Endothelial cell of umbilical vein (primary cell): ENCODE data around the gene SDHB. TPM values are rescaled to one million over a fixed set of nuclear protein-coding genes. Genes with fewer than 3 reads are reported as not detected.

Source experiments
- BruUV-seq: library from RNA; stranded (reverse); fragments of 400-500 nt; replicated peaks from 2 replicates; lab custom pipeline; 2021; lab: Mats Ljungman, UMichigan
- CTCF ChIA-PET: fragments of 300-600, 350-600 bp; sonication (Branson Sonifier 250); formaldehyde crosslinking; loops from one replicate; lab custom pipeline; 2021; ENCODE audit warnings: antibody characterized with exemption, inconsistent platforms; lab: Charles Lee
- POLR2A ChIA-PET: fragments of 300-600, 350-600 bp; sonication (Branson Sonifier 250); formaldehyde crosslinking; loops from one replicate; lab custom pipeline; 2021; ENCODE audit warnings: antibody characterized with exemption, inconsistent platforms; lab: Charles Lee
- DNase-seq: peaks from one replicate; pipeline ENCODE4 v3.0.0-alpha.2; 2011; ENCODE audit warnings: low read depth, low spot score
- FAIRE-seq: peaks from 2 replicates; lab custom pipeline; 2011; peaks lifted over from hg19 to GRCh38; lab: Jason Lieb, UNC
- H2AFZ ChIP-seq: 2 replicates; pipeline ENCODE4 v1.6.0; 2012; ENCODE audit warnings: low read depth, low read length, control low read depth, inconsistent platforms
- H3K27ac ChIP-seq: 2 replicates; pipeline ENCODE4 v1.5.1; 2011; ENCODE audit warnings: low read depth, mild to moderate bottlenecking, control low read depth, low read length, moderate library complexity; ENCODE audit not compliant: insufficient read depth
- H3K27me3 ChIP-seq, 2 experiments: 2 replicates each; pipeline versions ENCODE4 v1.6.0 to v1.6.1; 2011; ENCODE audit warnings: low read length in 2 of 2, mixed read lengths in 1 of 2; ENCODE audit not compliant: control insufficient read depth in 2 of 2, insufficient read depth in 2 of 2
- H3K36me3 ChIP-seq, 2 experiments: 2 replicates in 1 of 2; 3 replicates in 1 of 2; pipeline ENCODE4 v1.5.1; 2011; ENCODE audit warnings: low read length in 2 of 2, mild to moderate bottlenecking in 1 of 2, moderate library complexity in 1 of 2; ENCODE audit not compliant: control insufficient read depth in 2 of 2, insufficient read depth in 2 of 2; ENCODE audit errors: extremely low read depth in 1 of 2
- H3K4me1 ChIP-seq: 3 replicates; pipeline ENCODE4 v1.5.1; 2011; ENCODE audit warnings: mild to moderate bottlenecking, low read length; ENCODE audit not compliant: control insufficient read depth, insufficient read depth; ENCODE audit errors: extremely low read depth
- H3K4me2 ChIP-seq: 2 replicates; pipeline ENCODE4 v1.6.1; 2011; ENCODE audit warnings: low read length, control low read depth, mixed read lengths; ENCODE audit not compliant: insufficient read depth
- H3K4me3 ChIP-seq, 3 experiments: fragments of 200-600 bp in 1 of 3; sonication (generic), shearing (Covaris generic) in 1 of 3; replicated peaks in 1 of 3; 2 replicates each; pipeline ENCODE4 v1.5.1; 2011 to 2016; ENCODE audit warnings: control low read depth in 3 of 3, low read length in 3 of 3, mild to moderate bottlenecking in 2 of 3, inconsistent platforms in 1 of 3, low read depth in 1 of 3, moderate library complexity in 1 of 3; ENCODE audit not compliant: insufficient read depth in 1 of 3
- H3K79me2 ChIP-seq: 2 replicates; pipeline ENCODE4 v1.6.0; 2012; ENCODE audit warnings: low read length, inconsistent platforms; ENCODE audit not compliant: control insufficient read depth, insufficient read depth
- H3K9ac ChIP-seq: replicated peaks from 2 replicates; pipeline ENCODE3; 2011; ENCODE audit warnings: low read length, control low read depth; ENCODE audit not compliant: insufficient read depth; ENCODE audit errors: extremely low read depth
- H3K9me1 ChIP-seq: replicated peaks from 3 replicates; pipeline ENCODE4 v1.6.0; 2011; ENCODE audit warnings: mild to moderate bottlenecking, low read length; ENCODE audit not compliant: control insufficient read depth, insufficient read depth; ENCODE audit errors: extremely low read depth
- H3K9me3 ChIP-seq: replicated peaks from 2 replicates; pipeline ENCODE4 v1.5.1; 2012; ENCODE audit warnings: low read length, inconsistent platforms; ENCODE audit not compliant: control insufficient read depth, insufficient read depth
- H4K20me1 ChIP-seq: replicated peaks from 2 replicates; pipeline ENCODE3; 2011; ENCODE audit warnings: mild to moderate bottlenecking, low read length; ENCODE audit not compliant: control insufficient read depth, insufficient read depth; ENCODE audit errors: extremely low read depth
- CTCF ChIP-seq, 2 donors: IDR thresholded peaks; 1 replicate in 1 of 2; 2 replicates in 1 of 2; pipeline ENCODE4 v1.5.1; 2011; ENCODE audit warnings: low read length in 2 of 2, mild to moderate bottlenecking in 2 of 2, moderate library complexity in 2 of 2, control low read depth in 1 of 2, inconsistent platforms in 1 of 2, low read depth in 1 of 2; ENCODE audit not compliant: insufficient read depth in 1 of 2; ENCODE audit errors: extremely low read depth in 1 of 2
- EZH2 ChIP-seq: IDR thresholded peaks from 2 replicates; pipeline ENCODE4 v1.6.1; 2012; ENCODE audit warnings: borderline replicate concordance, low read depth, mild to moderate bottlenecking, moderate library complexity, low read length, inconsistent platforms; ENCODE audit not compliant: severe bottlenecking
- FOS ChIP-seq: IDR thresholded peaks from 2 replicates; pipeline ENCODE4 v1.6.1; 2011; ENCODE audit warnings: mild to moderate bottlenecking, low read length, moderate library complexity, borderline replicate concordance; ENCODE audit not compliant: insufficient read depth
- GATA2 ChIP-seq: IDR thresholded peaks from 2 replicates; pipeline ENCODE4 v1.7.0; 2011; ENCODE audit warnings: low read depth, mild to moderate bottlenecking, moderate library complexity, mixed read lengths, low read length; ENCODE audit not compliant: insufficient read length, insufficient read depth
- JUN ChIP-seq: IDR thresholded peaks from 2 replicates; pipeline ENCODE4 v1.6.1; 2011; ENCODE audit warnings: borderline replicate concordance, low read depth; ENCODE audit not compliant: insufficient read length, insufficient read depth
- MYC ChIP-seq: IDR thresholded peaks from one replicate; pipeline ENCODE4 v1.6.1; 2011; ENCODE audit warnings: mild to moderate bottlenecking, low read depth, low read length
- POLR2A ChIP-seq: IDR thresholded peaks from 2 replicates; pipeline ENCODE4 v1.6.1; 2012; ENCODE audit warnings: low read depth, mild to moderate bottlenecking, control low read depth, low read length
- POLR2AphosphoS5 ChIP-seq: IDR thresholded peaks from 2 replicates; pipeline ENCODE4 v1.6.1; 2012; ENCODE audit warnings: low read depth, mild to moderate bottlenecking, control low read depth, low read length, moderate library complexity; ENCODE audit not compliant: insufficient read depth
- dilution Hi-C: fragments of 300-500 bp; cut with MboI; formaldehyde crosslinking; loops from one replicate; pipeline ENCODE4 v1.15.0; 2019; ENCODE audit warnings: low sequenced_read_pairs; ENCODE audit not compliant: extremely low pct_ligation_motif_present
- intact Hi-C: fragments of 100-400 bp; cut with micrococcal nuclease; formaldehyde crosslinking; loops from one replicate; pipeline ENCODE4 v1.10.0; 2022
- polyA plus RNA-seq, 4 experiments: library from polyadenylated mRNA; depleted of rRNA in 3 of 4; stranded (reverse) in 3 of 4; unstranded in 1 of 4; fragments of >200 nt; gene quantifications; 2 replicates each; pipeline versions ENCODE4 v1.2.1 to v1.2.3, GENCODE V29; 2011 to 2012; ENCODE audit warnings: missing spikeins in 1 of 4
- total RNA-seq: library from RNA; stranded (reverse); gene quantifications from 2 replicates; pipeline ENCODE4 v1.2.3, GENCODE V29; 2021
- TF ChIP-seq, protein P1 (sequence below): IDR thresholded peaks from 2 replicates; pipeline ENCODE4 v1.6.1; 2011; ENCODE audit not compliant: insufficient read depth, insufficient read length

SDHB gene
- total and polyA plus RNA-seq, 2 donors (not counting 3 experiments of a cell fraction or from before 2014, with no cell fraction given), result 96.2 to 98.1 TPM

DNA sequence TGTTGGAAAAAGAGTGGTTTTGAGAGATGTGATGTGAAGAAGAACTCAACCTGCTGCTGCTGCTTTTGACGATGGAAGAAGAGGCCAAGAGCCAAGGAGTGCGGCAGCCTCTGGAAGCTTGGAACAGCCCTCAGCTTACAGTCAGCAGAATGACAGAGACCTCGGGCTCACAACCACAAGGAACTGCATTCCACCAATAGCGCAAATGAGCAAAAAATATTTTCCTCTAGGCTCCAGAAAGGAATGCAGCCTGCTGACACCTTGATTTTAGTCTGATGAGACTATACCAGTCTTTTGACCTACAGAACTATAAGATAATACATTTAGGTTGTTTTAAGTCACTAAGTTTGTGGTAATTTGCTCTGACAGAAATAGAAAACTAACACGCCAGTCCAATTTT, 10.2 kb downstream of the SDHB start:
- H4K20me1 ChIP-seq, result no peaks in the 10 kb centered on the region
- no peaks in the 10 kb centered on the region for H3K27me3 ChIP-seq
- no peak overlapping the region for H3K9ac ChIP-seq
- H3K27ac ChIP-seq, result no peak overlapping the region
- peaks cover 17% of the 10 kb centered on the region for H3K79me2 ChIP-seq
- DNase-seq, result no peak
- H3K9me3 ChIP-seq, result no peaks in the 10 kb centered on the region
- H3K4me1 ChIP-seq, result peaks cover 3% of the 10 kb centered on the region
- dilution Hi-C loops, result no loop called here
- no peak overlapping the region for H3K4me2 ChIP-seq
- no peak for FAIRE-seq
- no peak overlapping the region for H2AFZ ChIP-seq
- H3K36me3 ChIP-seq, result peaks cover 6 to 12% of the 10 kb centered on the region in 2 experiments
- no peaks in the 10 kb centered on the region for H3K9me1 ChIP-seq
- no peak overlapping the region for H3K4me3 ChIP-seq
- TSS peak; percentile 14 for BruUV-seq
- POLR2A ChIA-PET, result interaction anchor here (0.6 kb wide), 1 partner anchor 92 kb away, joined by 3 read pairs; no protein-coding TSS in a partner anchor
- CTCF ChIA-PET, result interaction anchor here (0.9 kb wide), 1 partner anchor 92 kb away, joined by 6 read pairs; no protein-coding TSS in a partner anchor
- TF ChIP-seq JUN, result no peak
- TF ChIP-seq CTCF (IDR thresholded peaks at IDR 0.05; ENCODE audit: extremely low read depth in 1 of 2, insufficient read depth in 1 of 2, low read depth in 1 of 2, low read length in 2 of 2), result no peak
- TF ChIP-seq POLR2AphosphoS5, result no peak
- TF ChIP-seq, protein P1, sequence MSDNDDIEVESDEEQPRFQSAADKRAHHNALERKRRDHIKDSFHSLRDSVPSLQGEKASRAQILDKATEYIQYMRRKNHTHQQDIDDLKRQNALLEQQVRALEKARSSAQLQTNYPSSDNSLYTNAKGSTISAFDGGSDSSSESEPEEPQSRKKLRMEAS, result no peak
- TF ChIP-seq MYC, result no peak
- TF ChIP-seq GATA2, result no peak
- no peak for TF ChIP-seq FOS
- no peak for TF ChIP-seq EZH2
- no peak for TF ChIP-seq POLR2A
- intact Hi-C loops, result no loop called here
